ENCODE measurements around the gene CHD5. TPM values are rescaled to one million over a fixed set of nuclear protein-coding genes. Genes with fewer than 3 reads are reported as not detected.
A peak's percentile ranks its signal among the peaks of the same experiment; 100 is the strongest.

CHD5 gene
- total RNA-seq, 2 experiments from 2014 or later, result 0.44 to 0.56 TPM

GRCh38 chr1:6158181-6158580 is 21.9 kb downstream of the CHD5 start:
- H3K36me3 Mint-ChIP-seq, result peaks cover 1% of the 10 kb centered on the region
- H3K27ac Mint-ChIP-seq, result no peak overlapping the region
- no peaks in the 10 kb centered on the region for H3K9me3 Mint-ChIP-seq
- H3K27me3 Mint-ChIP-seq, result peaks cover 14% of the 10 kb centered on the region
- peaks cover 7% of the 10 kb centered on the region for H3K4me1 Mint-ChIP-seq
- no peak overlapping the region for H3K4me3 Mint-ChIP-seq
- no peak for DNase-seq

- H3K27me3 Mint-ChIP-seq, result peaks cover 14% of the 10 kb centered on the region
- DNase-seq, result no peak
- H3K36me3 Mint-ChIP-seq, result peaks cover 1% of the 10 kb centered on the region
- H3K27ac Mint-ChIP-seq, result no peak overlapping the region
- H3K4me3 Mint-ChIP-seq, result no peak overlapping the region
- no peaks in the 10 kb centered on the region for H3K9me3 Mint-ChIP-seq
- H3K4me1 Mint-ChIP-seq, result peaks cover 7% of the 10 kb centered on the region
Measured at GRCh38 chr1:6157528-6158174, 22.5 kb downstream of the CHD5 start.

GRCh38 chr1:6157132-6157527 is 23.0 kb downstream of the CHD5 start:
- peaks cover 14% of the 10 kb centered on the region for H3K27me3 Mint-ChIP-seq
- H3K4me1 Mint-ChIP-seq, result peaks cover 10% of the 10 kb centered on the region
- DNase-seq, result no peak
- peaks cover 1% of the 10 kb centered on the region for H3K36me3 Mint-ChIP-seq
- H3K27ac Mint-ChIP-seq, result no peak overlapping the region
- no peak overlapping the region for H3K4me3 Mint-ChIP-seq
- no peaks in the 10 kb centered on the region for H3K9me3 Mint-ChIP-seq

DNA sequence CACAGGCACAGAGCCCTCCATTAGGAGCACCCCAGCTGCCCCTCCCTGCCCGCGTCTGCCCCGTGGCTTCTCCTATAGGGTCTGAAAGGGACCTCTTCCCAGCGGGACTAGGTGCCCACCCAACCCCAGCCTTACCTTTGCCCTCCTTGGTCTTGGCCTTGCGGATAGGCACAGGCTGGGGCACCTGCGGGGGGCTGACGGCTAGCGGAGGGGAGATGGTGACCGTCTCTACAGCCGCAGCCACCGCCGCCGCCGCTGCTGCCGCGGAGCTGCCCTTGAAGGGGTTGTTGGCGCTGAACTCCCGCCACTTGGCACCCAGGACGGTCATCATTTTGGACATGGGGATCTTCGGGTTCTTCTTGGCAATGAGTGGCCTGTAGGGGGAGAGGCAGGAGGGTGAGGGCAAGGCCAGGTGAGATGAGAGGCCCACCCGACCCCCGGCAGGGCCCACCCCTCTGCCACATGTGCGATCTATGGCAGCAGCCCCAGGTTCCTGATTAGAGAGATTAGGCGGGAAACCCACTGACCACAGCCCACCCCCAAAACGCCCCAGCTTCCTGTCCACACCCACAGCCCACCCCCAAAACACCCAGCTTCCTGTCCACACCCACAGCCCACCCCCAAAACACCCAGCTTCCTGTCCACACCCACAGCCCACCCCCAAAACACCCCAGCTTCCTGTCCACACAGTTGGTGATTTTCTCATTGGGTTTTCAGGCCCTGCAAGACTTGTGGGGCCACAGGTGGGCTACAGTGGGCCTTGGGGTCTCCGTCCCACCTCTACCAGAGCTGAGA is 25.4 kb downstream of the CHD5 start:
- peaks cover 10% of the 10 kb centered on the region for H3K4me1 Mint-ChIP-seq
- no peak overlapping the region for H3K4me3 Mint-ChIP-seq
- no peaks in the 10 kb centered on the region for H3K36me3 Mint-ChIP-seq
- no peak for DNase-seq
- H3K9me3 Mint-ChIP-seq, result no peaks in the 10 kb centered on the region
- no peak overlapping the region for H3K27ac Mint-ChIP-seq
- H3K27me3 Mint-ChIP-seq, result peaks cover 3% of the 10 kb centered on the region

DNA sequence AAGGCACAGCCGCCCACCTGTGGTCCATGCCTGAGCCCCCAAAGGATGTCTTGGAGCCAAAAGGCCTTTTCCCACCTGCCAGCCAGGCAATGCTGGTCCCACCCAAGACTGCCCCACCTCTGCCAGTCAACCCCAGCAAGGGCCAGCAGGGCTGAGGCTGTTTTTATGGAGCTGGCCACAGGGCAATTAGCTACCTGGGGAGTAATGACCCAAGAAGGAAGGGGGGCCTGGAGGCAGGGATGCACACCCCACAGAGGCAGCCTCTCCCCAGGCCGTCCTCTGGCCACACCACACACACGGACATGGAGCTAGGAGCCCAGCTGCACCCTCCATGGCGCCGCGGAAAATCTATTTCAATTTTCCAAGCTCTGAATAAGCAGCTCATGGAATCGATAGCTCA is 27.2 kb downstream of the CHD5 start:
- Mint-ChIP-seq H3K9me3 (no peaks in the 10 kb centered on the region), H3K27me3 (peaks cover 6% of the 10 kb centered on the region), H3K4me3 (no peak overlapping the region), H3K4me1 (peaks cover 12% of the 10 kb centered on the region), H3K27ac (no peak overlapping the region), H3K36me3 (no peaks in the 10 kb centered on the region)
- no peak for DNase-seq

- H3K36me3 Mint-ChIP-seq, result no peaks in the 10 kb centered on the region
- no peak overlapping the region for H3K27ac Mint-ChIP-seq
- H3K9me3 Mint-ChIP-seq, result no peaks in the 10 kb centered on the region
- H3K27me3 Mint-ChIP-seq, result peaks cover 7% of the 10 kb centered on the region
- H3K4me1 Mint-ChIP-seq, result peaks cover 7% of the 10 kb centered on the region
- H3K4me3 Mint-ChIP-seq, result no peak overlapping the region
- no peak for DNase-seq
Measured at GRCh38 chr1:6152181-6152580, 27.9 kb downstream of the CHD5 start.

DNA sequence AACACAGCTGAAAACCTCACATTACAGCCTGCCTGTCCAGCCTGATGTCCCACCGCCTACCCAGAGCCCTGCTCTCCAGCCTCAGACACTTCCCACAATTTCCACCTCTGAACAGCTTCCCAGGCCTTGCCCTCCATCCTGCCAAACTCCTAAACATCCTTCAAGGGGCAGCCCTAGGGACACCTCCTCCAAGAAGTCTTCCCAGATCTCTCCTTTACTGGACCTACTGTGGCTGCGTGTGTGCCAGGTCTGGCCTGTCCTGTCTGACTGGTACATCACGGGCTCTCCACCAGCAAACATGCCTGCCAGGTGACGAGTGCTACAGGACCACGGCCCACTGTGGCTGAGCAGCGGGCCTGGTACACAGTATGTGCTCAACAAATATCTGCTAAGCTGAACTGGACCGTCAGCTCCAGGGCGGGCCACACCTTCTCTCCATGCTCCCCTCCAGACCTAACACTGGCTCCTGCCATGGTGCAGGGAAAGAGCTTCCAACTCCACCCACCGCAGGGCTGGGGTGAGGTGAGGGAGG is 28.8 kb downstream of the CHD5 start:
- Mint-ChIP-seq H3K36me3 (no peaks in the 10 kb centered on the region), H3K9me3 (no peaks in the 10 kb centered on the region), H3K4me3 (no peak overlapping the region), H3K4me1 (peaks cover 7% of the 10 kb centered on the region), H3K27me3 (peaks cover 7% of the 10 kb centered on the region), H3K27ac (no peak overlapping the region)
- DNase-seq, result no peak

DNA sequence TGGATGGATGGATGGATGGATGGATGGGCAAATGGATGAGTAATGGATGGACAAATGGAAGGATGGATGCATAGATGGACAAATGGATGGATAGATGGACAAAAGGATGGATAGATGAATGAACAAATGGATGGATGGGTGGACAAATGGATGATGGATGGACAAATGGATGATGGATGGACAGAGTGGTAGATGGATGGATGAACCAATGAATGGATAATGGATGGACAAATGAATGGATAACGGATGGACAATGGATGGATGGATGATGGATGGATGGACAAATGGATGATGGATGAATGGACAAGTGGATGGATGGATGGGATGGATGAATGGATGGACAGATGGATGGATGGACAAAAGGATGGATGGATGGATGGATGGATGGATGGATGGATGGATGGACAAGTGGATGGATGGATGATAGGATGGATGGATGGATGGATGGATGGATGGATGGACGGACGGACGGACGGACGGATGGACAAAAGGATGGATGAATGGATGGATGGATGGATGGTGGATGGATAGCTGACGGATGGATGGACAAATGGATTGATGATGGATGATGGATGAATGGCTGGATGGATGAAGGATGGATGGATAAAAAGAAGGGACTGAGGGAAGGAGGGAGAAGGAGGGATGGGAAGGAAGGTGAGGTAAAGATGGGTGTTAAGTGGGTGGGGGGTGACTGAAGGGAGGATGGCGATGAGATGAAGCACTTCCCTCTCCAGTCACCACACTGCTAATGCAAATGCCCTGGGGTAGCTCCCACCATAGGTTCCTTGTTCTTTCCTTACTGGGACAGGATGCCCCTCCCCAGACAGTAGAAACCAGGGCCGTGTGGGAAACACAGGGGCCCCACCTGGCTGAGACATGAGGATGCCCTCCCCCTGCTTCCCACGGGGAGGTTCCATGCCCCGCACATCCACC is 29.8 kb downstream of the CHD5 start:
- H3K27me3 Mint-ChIP-seq, result peaks cover 7% of the 10 kb centered on the region
- no peaks in the 10 kb centered on the region for H3K36me3 Mint-ChIP-seq
- peaks cover 7% of the 10 kb centered on the region for H3K4me1 Mint-ChIP-seq
- H3K9me3 Mint-ChIP-seq, result no peaks in the 10 kb centered on the region
- no peak overlapping the region for H3K27ac Mint-ChIP-seq
- no peak for DNase-seq
- no peak overlapping the region for H3K4me3 Mint-ChIP-seq

DNA sequence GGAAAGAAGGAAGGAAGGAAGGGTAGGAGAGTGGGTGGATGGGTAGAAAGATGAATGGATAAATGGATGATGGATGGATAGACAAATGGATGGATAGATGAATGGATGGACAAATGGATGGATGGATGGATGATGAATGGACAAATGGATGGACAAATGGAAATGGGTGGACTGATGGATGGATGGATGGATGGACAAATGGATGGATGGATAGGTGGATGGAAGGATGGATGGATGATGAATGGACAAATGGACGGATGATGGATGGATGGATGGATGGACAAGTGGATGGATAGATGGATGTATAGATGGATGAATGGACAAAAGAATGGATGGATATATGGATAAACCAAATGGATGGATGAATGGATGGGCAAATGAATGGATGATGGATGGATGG is 30.5 kb downstream of the CHD5 start:
- Mint-ChIP-seq H3K27ac (no peak overlapping the region), H3K27me3 (peaks cover 7% of the 10 kb centered on the region)

GRCh38 chr1:6148497-6149241 is 31.5 kb downstream of the CHD5 start:
- Mint-ChIP-seq H3K27ac (no peak overlapping the region), H3K4me3 (peak overlapping the region; percentile 35), H3K27me3 (peaks cover 7% of the 10 kb centered on the region), H3K9me3 (no peaks in the 10 kb centered on the region), H3K36me3 (no peaks in the 10 kb centered on the region), H3K4me1 (peaks cover 5% of the 10 kb centered on the region)
- DNase-seq, result peak; percentile 70

More for the DNA sequence above, 30.5 kb downstream of the CHD5 start:
- Mint-ChIP-seq H3K4me3 (no peak overlapping the region), H3K4me1 (peaks cover 5% of the 10 kb centered on the region), H3K9me3 (no peaks in the 10 kb centered on the region), H3K36me3 (no peaks in the 10 kb centered on the region)
- DNase-seq, result no peak

GRCh38 chr1:6145864-6146410 is 34.2 kb downstream of the CHD5 start:
- H3K4me1 Mint-ChIP-seq, result peaks cover 2% of the 10 kb centered on the region
- H3K36me3 Mint-ChIP-seq, result no peaks in the 10 kb centered on the region
- no peak for DNase-seq
- no peaks in the 10 kb centered on the region for H3K9me3 Mint-ChIP-seq
- H3K4me3 Mint-ChIP-seq, result no peak overlapping the region
- H3K27ac Mint-ChIP-seq, result no peak overlapping the region
- H3K27me3 Mint-ChIP-seq, result peaks cover 7% of the 10 kb centered on the region

GRCh38 chr1:6145396-6145750 is 34.7 kb downstream of the CHD5 start:
- H3K27ac Mint-ChIP-seq, result no peak overlapping the region
- no peak overlapping the region for H3K4me3 Mint-ChIP-seq
- H3K27me3 Mint-ChIP-seq, result peaks cover 7% of the 10 kb centered on the region
- peaks cover 2% of the 10 kb centered on the region for H3K4me1 Mint-ChIP-seq
- no peaks in the 10 kb centered on the region for H3K36me3 Mint-ChIP-seq
- H3K9me3 Mint-ChIP-seq, result no peaks in the 10 kb centered on the region
- DNase-seq, result no peak

GRCh38 chr1:6144647-6145395 is 35.3 kb downstream of the CHD5 start:
- H3K27me3 Mint-ChIP-seq, result peaks cover 7% of the 10 kb centered on the region
- DNase-seq, result no peak
- H3K4me1 Mint-ChIP-seq, result peaks cover 2% of the 10 kb centered on the region
- no peaks in the 10 kb centered on the region for H3K36me3 Mint-ChIP-seq
- no peak overlapping the region for H3K4me3 Mint-ChIP-seq
- no peaks in the 10 kb centered on the region for H3K9me3 Mint-ChIP-seq
- no peak overlapping the region for H3K27ac Mint-ChIP-seq

GRCh38 chr1:6144175-6144574 is 35.9 kb downstream of the CHD5 start:
- DNase-seq, result no peak
- no peaks in the 10 kb centered on the region for H3K9me3 Mint-ChIP-seq
- H3K27ac Mint-ChIP-seq, result no peak overlapping the region
- peaks cover 2% of the 10 kb centered on the region for H3K4me1 Mint-ChIP-seq
- no peaks in the 10 kb centered on the region for H3K36me3 Mint-ChIP-seq
- no peak overlapping the region for H3K4me3 Mint-ChIP-seq
- peaks cover 7% of the 10 kb centered on the region for H3K27me3 Mint-ChIP-seq

All from activated naive CD8-positive, alpha-beta T cell treated with anti-CD3 and anti-CD28 coated beads for 36 hours (primary cell).